SK-N-SH treated with all-trans-retinoic acid at 6 μM for 48 hours (cell line): ENCODE results near the gene IPP.

ENCODE experiments used
- ESRRG ChIP-seq: fragments of 250-450 bp; sonication (Bioruptor Pico); IDR thresholded peaks from 2 replicates; pipeline ENCODE4 v1.6.1; 2021; ENCODE audit warnings: mild to moderate bottlenecking
- PATZ1 ChIP-seq: fragments of 250-450 bp; sonication (Bioruptor Pico); IDR thresholded peaks from 2 replicates; pipeline ENCODE4 v1.8.0; 2020; ENCODE audit warnings: mild to moderate bottlenecking, moderate library complexity, borderline replicate concordance
- POU6F1 ChIP-seq: fragments of 250-450 bp; sonication (Bioruptor Pico); IDR thresholded peaks from 2 replicates; pipeline ENCODE4 v1.8.0; 2021; ENCODE audit warnings: low read depth, mild to moderate bottlenecking, moderate library complexity, borderline replicate concordance
- ZFP3 ChIP-seq: fragments of 250-450 bp; sonication (Bioruptor Pico); IDR thresholded peaks from 2 replicates; pipeline ENCODE4 v1.5.0; 2020; ENCODE audit warnings: mild to moderate bottlenecking, moderate library complexity
- ZNF8 ChIP-seq: fragments of 450-650 bp; formaldehyde crosslinking; IDR thresholded peaks from 2 replicates; pipeline ENCODE4 v1.5.0; 2020; ENCODE audit warnings: mild to moderate bottlenecking, moderate library complexity

- TF ChIP-seq ESRRG (CRISPR knock-in tag) = no peak
- no peak for TF ChIP-seq PATZ1 (CRISPR knock-in tag)
- no peak for TF ChIP-seq POU6F1 (CRISPR knock-in tag)
- TF ChIP-seq ZNF8 = no peak
- TF ChIP-seq ZFP3 (CRISPR knock-in tag) = no peak
These were observed 11.8 kb upstream of the IPP start for GRCh38 chr1:45762291-45762690.
